HEK293T (cell line): ENCODE data around the gene CFAP100.

Source experiments
- CTCF ChIA-PET: fragments of 350-600 bp; formaldehyde crosslinking; extraction: SDS; loops from one replicate; lab custom pipeline; 2021; ENCODE audit warnings: antibody characterized with exemption, inconsistent platforms; lab: Yijun Ruan, JAX
- POLR2A ChIA-PET: fragments of 350-600 bp; formaldehyde crosslinking; extraction: SDS; loops from one replicate; lab custom pipeline; 2020; ENCODE audit warnings: antibody characterized with exemption, inconsistent platforms; lab: Yijun Ruan, JAX
- DNase-seq: peaks from one replicate; pipeline ENCODE4 v3.0.0; 2012; ENCODE audit warnings: mixed read lengths; ENCODE audit errors: extremely low spot score
- ARNT ChIP-seq: fragments of 450-650 bp; IDR thresholded peaks from 2 replicates; pipeline ENCODE4 v1.6.1; 2017; ENCODE audit warnings: mild to moderate bottlenecking
- BHLHE40 ChIP-seq: fragments of 450-650 bp; IDR thresholded peaks from 2 replicates; pipeline ENCODE4 v1.6.1; 2016; ENCODE audit warnings: mild to moderate bottlenecking, moderate library complexity, borderline replicate concordance
- CTBP1 ChIP-seq: fragments of 450-650 bp; IDR thresholded peaks from 2 replicates; pipeline ENCODE4 v1.6.1; 2016; ENCODE audit warnings: borderline replicate concordance
- ELF4 ChIP-seq: fragments of 450-650 bp; IDR thresholded peaks from 2 replicates; pipeline ENCODE4 v1.6.1; 2017; ENCODE audit warnings: antibody characterized with exemption
- FOXA1 ChIP-seq: fragments of 450-650 bp; IDR thresholded peaks from 2 replicates; pipeline ENCODE4 v1.6.1; 2016; ENCODE audit warnings: mild to moderate bottlenecking
- FOXK2 ChIP-seq: fragments of 450-650 bp; IDR thresholded peaks from 2 replicates; pipeline ENCODE4 v1.6.1; 2016; ENCODE audit warnings: mild to moderate bottlenecking
- FOXM1 ChIP-seq: fragments of 450-650 bp; IDR thresholded peaks from 2 replicates; pipeline ENCODE4 v1.6.1; 2017; ENCODE audit warnings: mild to moderate bottlenecking, borderline replicate concordance
- HDGF ChIP-seq: fragments of 450-650 bp; IDR thresholded peaks from 2 replicates; pipeline ENCODE4 v1.6.1; 2017; ENCODE audit warnings: antibody characterized with exemption, borderline replicate concordance
- L3MBTL2 ChIP-seq: fragments of 450-650 bp; conservative IDR thresholded peaks from 2 replicates; pipeline ENCODE4 v1.6.1; 2016; ENCODE audit warnings: mild to moderate bottlenecking
- LEF1 ChIP-seq: fragments of 450-650 bp; IDR thresholded peaks from 2 replicates; pipeline ENCODE4 v1.6.1; 2017; ENCODE audit warnings: mild to moderate bottlenecking, borderline replicate concordance
- NFRKB ChIP-seq: fragments of 450-650 bp; IDR thresholded peaks from 2 replicates; pipeline ENCODE4 v1.6.1; 2016; ENCODE audit warnings: mild to moderate bottlenecking, moderate library complexity
- SP1 ChIP-seq: fragments of 450-650 bp; IDR thresholded peaks from 2 replicates; pipeline ENCODE4 v1.6.1; 2017
- SUZ12 ChIP-seq: fragments of 450-650 bp; IDR thresholded peaks from 2 replicates; pipeline ENCODE4 v1.6.1; 2016; ENCODE audit warnings: mild to moderate bottlenecking
- TARDBP ChIP-seq: fragments of 450-650 bp; IDR thresholded peaks from 2 replicates; pipeline ENCODE4 v1.6.1; 2016
- ZNF384 ChIP-seq: fragments of 450-650 bp; IDR thresholded peaks from 2 replicates; pipeline ENCODE4 v1.6.1; 2016
- TF ChIP-seq, protein P1 (sequence below): fragments of 450-650 bp; IDR thresholded peaks from 2 replicates; pipeline ENCODE4 v1.6.1; 2016

The CFAP100 gene

DNA sequence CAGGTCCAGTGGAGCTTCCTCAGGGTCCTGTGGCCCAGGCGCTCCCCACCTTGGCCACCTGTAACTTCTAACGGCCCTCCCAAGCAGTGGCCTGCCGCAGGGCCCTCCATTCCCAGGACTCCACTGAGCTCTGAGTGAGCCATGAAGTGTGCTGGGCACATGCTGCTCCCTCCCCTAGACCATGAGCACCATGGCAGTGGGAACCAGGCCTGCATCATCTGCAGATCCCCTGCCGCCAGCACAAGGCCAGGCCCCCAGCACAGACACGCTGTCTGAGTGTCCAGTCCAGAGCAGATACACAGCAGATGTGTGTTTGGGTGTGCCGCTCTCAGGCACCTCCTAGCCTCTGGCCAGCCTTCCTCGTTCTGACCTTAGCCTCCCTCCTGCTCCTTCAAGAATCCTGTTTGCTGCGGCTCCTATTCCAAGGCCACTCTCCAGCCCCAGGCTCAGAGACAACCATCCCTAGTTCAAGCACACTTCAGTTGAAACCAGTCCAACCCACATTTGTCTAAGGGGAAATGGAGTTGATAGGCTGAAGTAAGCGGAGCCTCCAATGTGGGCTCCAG, 30.5 kb upstream of the CFAP100 start:
- ChIA-PET POLR2A (no interaction called here), CTCF (no interaction called here)
- no peak for DNase-seq
- TF ChIP-seq FOXA1 (no peak), BHLHE40 (no peak), L3MBTL2 (no peak), ZNF384 (no peak), TARDBP (no peak), SUZ12 (no peak), LEF1 (no peak), CTBP1 (no peak), SP1 (no peak), HDGF (no peak), NFRKB (no peak), ARNT (no peak), FOXM1 (no peak), FOXK2 (no peak)
- TF ChIP-seq, protein P1, sequence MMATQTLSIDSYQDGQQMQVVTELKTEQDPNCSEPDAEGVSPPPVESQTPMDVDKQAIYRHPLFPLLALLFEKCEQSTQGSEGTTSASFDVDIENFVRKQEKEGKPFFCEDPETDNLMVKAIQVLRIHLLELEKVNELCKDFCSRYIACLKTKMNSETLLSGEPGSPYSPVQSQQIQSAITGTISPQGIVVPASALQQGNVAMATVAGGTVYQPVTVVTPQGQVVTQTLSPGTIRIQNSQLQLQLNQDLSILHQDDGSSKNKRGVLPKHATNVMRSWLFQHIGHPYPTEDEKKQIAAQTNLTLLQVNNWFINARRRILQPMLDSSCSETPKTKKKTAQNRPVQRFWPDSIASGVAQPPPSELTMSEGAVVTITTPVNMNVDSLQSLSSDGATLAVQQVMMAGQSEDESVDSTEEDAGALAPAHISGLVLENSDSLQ, result no peak

DNA sequence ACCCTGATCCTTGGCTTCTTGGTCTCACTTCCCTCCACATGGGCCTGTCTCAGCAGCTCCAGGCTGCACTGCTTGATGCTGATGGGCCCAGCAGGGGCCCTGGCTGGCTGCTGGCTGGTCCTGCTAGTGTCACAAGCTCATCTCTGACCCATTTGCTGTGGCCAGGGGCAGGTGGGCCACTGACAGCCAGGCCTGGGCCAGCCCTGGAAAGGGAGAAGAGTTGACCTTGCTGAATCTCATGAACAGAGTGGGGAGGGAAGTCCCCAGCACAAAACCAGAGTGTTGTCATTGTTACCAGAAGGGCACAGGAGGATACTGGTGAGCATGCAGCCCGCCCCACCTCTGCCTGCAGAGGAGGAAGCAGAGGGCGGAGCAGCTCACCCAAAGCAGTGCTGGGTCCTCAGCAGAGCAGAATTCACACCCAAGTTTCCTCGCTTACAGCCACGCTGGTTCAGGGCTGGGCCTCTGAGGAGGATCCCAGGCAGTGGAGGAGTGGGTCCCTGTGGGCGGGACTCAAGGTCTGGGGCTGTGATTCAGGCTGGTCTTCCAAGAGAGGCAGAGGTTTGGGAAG, 29.9 kb upstream of the CFAP100 start:
- POLR2A ChIA-PET, result no interaction called here
- no peak for TF ChIP-seq ELF4
- no peak for TF ChIP-seq LEF1
- no peak for TF ChIP-seq NFRKB
- CTCF ChIA-PET, result no interaction called here
- no peak for DNase-seq

DNA sequence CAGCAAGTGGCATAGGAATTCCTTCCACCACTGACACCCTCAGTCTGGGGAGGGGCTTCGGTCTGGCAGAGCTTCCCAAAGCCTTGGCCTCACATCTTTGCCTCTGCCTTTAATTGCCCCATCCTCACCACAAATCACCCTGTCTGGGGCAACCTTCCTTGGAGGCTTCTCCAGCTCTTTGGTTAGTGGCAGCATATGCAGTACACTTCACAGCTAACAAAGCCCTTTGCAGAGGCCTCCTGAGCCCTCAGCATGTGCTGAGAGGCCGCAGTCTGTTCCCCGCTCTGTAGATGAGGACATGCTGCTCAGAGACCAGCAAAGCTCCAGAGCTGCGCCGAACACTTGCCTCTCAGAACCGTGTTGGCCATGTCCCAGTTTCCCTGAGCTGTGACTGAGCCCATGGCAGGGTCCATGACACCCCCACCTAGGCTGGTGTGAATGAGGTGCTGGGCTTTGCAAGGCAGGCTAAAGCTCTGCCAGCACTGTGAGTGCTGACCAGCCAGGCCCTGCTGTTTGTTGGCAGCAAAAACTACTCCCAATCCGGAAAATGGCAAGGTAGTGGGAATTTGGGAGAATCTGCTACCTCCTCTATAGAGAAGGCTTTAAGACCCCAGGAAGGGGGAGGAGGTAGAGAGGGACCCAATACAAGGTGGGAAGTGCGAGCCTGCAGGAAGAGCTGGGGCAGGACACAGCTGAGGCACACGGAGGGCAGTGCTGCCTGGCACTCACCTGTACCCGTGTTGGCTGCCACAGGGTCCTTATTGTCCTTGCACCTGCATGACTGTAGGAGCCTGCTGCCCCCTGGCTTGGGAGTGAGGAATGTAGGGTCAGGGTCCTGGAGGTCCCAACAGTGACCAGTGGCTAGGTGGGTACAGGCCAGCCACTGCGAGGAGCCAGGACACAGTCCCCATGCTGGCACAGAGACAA, 29.1 kb upstream of the CFAP100 start:
- TF ChIP-seq ELF4 (no peak), NFRKB (no peak), LEF1 (no peak)
- TF ChIP-seq, protein P1, result no peak
- DNase-seq, result no peak
- CTCF ChIA-PET, result no interaction called here
- POLR2A ChIA-PET, result no interaction called here

DNA sequence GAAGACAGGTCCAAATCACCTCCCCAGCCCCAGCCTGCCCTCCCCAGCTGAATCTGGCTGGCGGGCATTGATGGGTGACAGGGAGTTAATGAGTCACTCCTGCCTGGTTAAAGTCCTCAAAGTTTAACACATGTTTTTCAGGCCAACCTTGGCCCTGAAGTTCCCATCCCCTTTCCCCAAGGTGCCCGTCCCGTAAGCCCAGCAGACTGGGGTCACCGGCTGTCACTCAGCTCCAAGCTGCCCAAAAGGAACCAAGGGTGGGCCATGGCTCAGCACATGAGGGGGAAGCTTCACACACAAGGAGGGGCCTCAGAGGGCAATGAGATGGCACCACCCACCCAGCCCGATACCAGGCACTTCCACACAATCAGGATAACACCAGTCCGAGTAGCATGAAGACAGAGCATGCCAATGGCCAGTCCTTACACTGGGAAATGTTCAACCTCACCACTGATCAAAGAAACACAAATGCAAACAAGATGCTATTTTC, 27.3 kb upstream of the CFAP100 start:
- TF ChIP-seq FOXA1 (no peak), ZNF384 (no peak), ARNT (no peak), FOXK2 (no peak)
- ChIA-PET POLR2A (no interaction called here), CTCF (no interaction called here)
- no peak for DNase-seq

DNA sequence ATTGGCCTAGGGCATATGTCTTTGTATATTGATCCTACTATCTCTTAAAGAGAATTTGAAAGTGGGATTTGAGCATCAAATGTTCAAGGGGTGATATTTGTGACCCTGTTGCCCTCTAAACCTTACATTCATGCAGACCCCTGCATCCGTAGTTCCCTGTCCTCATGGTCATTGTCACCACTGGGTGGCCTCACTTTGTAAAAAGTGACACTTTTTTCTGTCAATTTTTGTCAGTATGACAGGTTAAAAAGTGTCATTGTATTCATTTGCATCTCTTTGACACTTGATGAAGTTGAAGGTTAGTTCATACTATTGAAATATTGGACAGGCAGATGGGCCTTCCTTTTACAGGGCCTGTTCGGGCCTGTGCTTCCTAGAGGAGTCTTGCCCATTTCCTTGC, 25.2 kb upstream of the CFAP100 start:
- TF ChIP-seq ELF4 (no peak), LEF1 (no peak), FOXK2 (no peak), HDGF (no peak), ZNF384 (no peak), SUZ12 (no peak), SP1 (no peak), BHLHE40 (no peak), L3MBTL2 (no peak), NFRKB (no peak), FOXA1 (no peak), CTBP1 (no peak), TARDBP (no peak), FOXM1 (no peak), ARNT (no peak)
- TF ChIP-seq, protein P1, result no peak
- DNase-seq, result no peak
- ChIA-PET CTCF (no interaction called here), POLR2A (no interaction called here)

DNA sequence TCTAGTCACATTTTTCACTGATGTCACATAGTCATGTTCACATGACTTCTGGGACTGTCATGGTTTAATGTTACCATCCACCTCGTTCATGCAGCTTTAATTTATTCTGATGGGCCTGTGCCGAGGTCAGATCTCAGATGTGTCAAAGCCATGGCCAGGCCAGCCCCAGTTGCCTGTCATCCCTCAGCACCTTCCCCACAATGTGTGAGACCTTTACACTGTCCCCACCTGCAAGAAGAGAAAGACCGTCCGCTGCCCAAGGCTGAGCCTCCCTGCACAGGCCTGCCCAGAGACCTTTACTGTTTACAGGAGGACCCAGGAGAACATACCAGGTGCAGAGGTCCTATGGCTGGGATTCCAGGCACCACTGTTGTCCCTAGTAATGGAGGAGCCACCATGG, 24.7 kb upstream of the CFAP100 start:
- POLR2A ChIA-PET, result no interaction called here
- CTCF ChIA-PET, result no interaction called here
- DNase-seq, result no peak
- no peak for TF ChIP-seq ELF4
- TF ChIP-seq, protein P1, result no peak
- TF ChIP-seq LEF1, result no peak
- TF ChIP-seq TARDBP, result no peak
- TF ChIP-seq CTBP1, result no peak
- no peak for TF ChIP-seq SP1
- no peak for TF ChIP-seq FOXK2
- TF ChIP-seq L3MBTL2, result no peak
- no peak for TF ChIP-seq ARNT
- no peak for TF ChIP-seq ZNF384
- no peak for TF ChIP-seq SUZ12
- no peak for TF ChIP-seq BHLHE40
- no peak for TF ChIP-seq FOXA1
- no peak for TF ChIP-seq FOXM1
